GM21390 (cell line): ENCODE data around the gene ICAM5.
"Not testable (repeated sequence)": the region's sequence is repeated elsewhere in the genome, so short reads cannot be mapped to it uniquely, and the experiment has no call there.

Experiments used
- ATAC-seq: cut with Tn5 transposase; IDR thresholded peaks from one replicate; pipeline ENCODE4 v1.9.1; 2021; ENCODE audit not compliant: unreplicated experiment

ICAM5 gene

GRCh38 chr19:10289836-10290356, at the start of gene ICAM5:
Gene ICAM5, plus strand, starts transcription at chr19:10289952. Its CDS starts 92 bp downstream, at chr19:10290044.
- no peak for ATAC-seq

DNA sequence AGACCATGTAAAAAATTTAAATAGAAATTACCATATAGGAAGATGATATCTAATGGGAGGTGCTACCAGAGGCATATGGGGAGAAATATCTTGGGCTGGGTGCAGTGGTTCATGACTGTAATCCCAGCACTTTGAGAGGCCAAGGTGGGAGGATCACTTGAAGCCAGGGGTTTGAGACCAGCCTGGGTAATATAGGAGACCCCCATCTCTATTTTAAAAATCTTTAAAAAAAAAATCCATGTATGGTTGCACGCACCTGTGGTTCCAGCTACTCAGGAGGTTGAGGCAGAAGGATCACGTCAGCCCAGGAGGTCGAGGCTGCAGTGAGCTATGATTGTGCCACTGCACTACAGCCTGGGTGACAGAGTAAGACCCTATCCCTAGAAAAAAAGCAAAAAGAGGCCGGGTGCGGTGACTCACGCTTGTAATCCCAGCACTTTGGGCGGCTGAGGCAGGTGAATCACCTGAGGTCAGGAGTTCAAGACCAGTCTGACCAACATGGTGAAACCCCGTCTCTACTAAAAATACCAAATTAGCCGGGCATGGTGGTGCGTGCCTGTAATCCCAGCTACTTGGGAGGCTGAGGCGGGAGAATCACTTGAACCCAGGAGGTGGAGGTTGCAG, 47.8 kb upstream of the ICAM5 start:
- not testable (repeated sequence) for ATAC-seq

DNA sequence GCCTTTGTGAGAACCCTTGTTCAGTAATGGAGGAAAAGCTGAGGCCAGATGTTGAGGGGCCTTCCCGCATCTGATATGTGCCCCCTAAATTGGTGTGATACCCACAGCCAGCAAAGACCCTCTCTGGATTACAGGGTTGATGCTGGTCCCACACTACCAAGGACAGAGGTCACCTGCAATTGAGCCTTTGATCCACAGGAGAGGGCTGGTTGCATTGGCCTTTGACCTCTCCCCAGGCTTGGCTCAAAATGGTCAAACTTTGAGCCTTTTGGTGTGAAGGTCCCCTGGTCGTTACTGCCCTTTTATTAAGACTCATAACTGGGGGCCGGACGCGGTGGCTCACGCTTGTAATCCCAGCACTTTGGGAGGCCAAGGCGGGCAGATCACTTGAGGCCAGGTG, 46.1 kb upstream of the ICAM5 start:
- no peak for ATAC-seq

DNA sequence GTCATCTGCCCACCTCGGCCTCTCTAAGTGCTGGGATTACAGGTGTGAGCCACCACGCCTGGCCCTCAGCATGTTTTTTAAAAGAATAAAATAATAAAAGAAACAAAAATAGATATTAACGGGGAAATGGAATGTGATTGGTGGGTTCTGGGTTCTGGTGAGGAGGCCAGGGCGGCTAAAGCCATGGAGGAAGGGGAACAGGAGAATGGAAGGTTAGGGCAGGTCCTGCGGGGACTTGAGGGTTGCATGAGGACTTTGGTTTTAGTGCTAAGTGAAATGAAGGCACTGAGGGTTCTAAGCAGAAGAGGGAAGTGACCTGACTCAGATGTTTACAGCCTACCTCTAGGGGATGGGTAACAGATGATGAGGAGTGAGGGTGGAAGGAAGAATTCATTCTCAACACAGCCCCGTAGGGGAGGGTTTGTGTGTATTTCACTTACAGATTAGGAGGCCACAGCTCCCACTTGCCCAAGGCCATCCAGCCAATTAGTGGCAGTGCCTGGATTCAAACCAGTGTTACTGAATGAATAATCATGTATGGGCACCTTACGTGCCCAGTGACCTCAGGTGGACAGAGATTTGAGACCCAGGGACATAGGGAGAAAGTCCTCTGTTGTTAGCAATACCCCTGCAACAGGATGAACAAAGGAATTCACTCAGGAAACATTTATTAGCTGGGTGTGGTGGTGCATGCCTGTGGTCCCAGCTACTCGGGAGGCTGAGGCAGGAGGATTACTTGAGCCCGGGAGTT, 44.4 kb upstream of the ICAM5 start:
- no peak for ATAC-seq

DNA sequence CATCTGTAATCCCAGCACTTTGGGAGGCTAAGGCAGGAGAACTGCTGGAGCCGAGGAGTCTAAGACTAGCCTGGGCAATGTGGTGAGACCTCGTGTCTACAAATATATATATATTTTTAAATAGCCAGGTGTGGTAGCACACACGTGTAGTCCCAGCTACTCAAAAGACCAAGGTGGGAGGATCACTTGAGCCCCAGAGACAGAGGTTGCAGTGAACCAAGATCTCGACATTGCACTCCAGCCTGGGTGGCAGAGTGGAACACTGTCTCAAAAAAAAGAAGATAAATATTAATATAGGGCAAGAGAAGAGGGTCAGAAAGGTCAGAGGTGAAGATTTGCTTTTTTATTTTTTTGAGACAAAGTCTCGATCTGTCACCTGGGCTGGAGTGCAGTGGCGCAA, 43.2 kb upstream of the ICAM5 start:
- no peak for ATAC-seq

DNA sequence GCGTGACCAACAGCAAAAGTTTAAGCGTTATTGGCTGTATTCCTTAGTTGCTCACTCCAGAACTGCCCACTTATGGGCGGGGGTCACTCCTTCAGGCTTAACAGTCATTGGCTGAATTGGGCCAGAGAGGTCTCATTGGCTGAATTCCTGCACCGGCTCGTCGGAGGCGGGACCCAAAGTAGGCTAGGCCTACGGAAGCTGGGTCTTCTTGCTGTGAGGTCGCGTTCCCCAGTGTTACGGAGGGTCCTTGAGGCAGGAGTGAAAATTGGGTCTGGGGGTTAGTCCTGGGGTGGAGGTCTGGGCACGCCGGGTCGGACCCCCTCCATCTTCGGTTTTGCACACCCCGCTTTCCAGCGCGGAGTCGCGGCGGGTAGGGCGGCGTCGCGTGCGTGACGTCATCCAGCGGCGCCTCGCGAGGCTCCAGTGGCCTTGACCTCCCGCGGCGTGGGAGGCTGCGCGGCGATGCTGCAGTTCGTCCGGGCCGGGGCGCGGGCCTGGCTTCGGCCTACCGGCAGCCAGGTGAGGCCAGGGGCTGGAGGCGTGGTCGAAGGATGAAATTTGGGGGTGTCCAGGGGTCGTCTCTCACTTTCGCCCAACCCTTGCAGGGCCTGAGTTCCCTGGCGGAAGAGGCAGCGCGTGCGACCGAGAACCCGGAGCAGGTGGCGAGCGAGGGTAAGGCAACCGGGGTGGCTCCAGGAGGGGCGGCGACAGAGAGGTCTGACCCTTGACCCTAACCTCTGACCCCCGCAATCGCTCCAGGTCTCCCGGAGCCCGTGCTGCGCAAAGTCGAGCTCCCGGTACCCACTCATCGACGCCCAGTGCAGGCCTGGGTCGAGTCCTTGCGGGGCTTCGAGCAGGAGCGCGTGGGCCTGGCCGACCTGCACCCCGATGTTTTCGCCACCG, 37.7 kb upstream of the ICAM5 start, which contains the start of gene MRPL4:
TSS of gene MRPL4 (plus strand) at position 423 of the 903 bp plus-strand sequence. CDS start at position 463, 40 bp downstream.
- peak; percentile 84 for ATAC-seq

DNA sequence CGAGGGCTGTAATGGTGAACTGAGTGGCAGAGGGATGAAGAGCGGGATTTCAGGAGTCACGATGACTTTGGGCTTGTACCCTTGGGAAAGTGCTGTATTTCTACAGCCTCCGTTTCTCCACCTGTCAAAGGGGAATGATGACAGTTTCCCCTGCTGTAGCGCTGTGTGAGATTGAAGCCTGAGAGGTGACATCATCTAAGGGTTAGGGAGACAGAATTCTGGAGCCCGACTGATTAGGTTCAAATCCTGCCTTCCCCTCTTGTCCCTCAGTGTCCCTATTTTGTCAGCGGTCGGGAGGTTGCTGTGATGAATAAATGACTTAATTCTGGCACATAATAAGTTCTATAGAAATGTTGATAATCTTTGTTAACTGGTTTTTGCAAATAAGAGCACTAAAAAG, 37.0 kb upstream of the ICAM5 start:
- no peak for ATAC-seq

DNA sequence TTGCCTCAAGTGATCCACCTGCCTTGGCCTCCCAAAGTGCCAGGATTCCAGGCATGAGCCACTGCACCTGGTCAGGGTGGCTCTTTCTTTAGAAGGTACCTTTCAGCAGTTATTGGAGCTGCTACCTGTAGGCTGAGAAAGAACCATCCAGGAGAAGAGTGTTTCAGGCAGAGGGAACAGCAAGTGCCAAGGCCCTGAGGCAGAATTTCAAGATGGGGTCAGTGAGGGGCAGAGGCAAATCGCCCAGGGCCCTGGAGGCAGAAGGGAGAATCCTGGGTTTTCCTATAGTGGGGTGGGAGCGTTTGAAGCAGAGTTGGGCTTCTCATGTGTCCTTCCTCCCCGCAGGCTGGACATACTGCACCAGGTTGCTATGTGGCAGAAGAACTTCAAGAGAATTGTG, 35.5 kb upstream of the ICAM5 start:
- no peak for ATAC-seq

DNA sequence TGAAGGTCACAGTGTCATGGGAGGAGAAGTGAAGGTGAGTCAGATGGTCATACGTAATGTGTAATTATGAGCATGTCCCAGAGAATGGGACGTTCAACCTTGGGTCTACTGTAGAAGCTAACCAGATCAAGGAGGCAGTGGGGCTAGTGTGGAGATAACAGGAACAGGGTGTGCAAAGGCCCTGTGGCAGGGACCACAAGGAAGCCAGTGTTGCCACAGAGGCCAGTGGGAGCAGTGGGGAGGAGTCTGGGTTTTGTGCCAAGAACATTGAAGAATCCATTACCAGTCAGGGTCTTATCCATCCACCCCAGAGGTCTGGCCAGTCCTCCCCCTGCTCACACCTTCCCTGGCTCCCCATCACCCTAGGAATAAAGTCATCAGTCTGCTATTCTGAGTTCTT, 34.4 kb upstream of the ICAM5 start:
- no peak for ATAC-seq

GRCh38 chr19:10256551-10256950, 33.2 kb upstream of the ICAM5 start:
- no peak for ATAC-seq

GRCh38 chr19:10256970-10257615, 32.7 kb upstream of the ICAM5 start:
- no peak for ATAC-seq

- ATAC-seq: no peak
Measured at GRCh38 chr19:10258080-10258710, 31.6 kb upstream of the ICAM5 start.

DNA sequence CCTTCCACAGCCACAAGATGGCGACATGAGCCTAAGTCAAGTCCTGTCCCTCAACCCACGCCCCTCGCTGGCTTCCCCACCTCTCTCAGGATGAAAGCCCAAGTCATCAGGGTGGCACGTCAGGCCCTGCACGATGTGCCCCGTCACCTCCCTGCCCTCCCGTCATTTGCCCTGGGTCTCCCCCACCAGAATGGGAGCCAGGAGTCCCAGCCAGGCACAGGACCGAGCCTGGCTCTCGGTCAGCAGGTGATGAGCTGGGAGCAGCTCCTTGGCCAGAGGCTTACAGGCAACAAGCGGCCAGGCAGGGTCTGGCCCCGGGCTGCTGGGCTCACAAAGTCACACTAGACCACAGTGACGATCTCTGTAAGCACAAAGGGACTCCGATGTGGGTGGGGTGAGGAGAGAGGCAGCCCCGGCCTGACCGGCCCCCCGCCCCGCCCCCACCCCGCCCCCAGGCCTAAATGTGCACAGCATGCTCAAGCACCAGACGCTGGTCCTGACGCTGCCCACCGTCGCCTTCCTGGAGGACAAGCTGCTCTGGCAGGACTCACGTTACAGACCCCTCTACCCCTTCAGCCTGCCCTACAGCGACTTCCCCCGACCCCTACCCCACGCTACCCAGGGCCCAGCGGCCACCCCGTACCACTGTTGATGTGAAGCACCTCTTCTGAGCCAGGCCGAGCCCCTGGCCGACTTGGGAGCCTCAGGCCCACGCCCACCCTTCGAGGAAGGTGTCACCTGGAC, 30.4 kb upstream of the ICAM5 start:
- ATAC-seq: no peak

GRCh38 chr19:10260141-10260584, 29.6 kb upstream of the ICAM5 start:
- ATAC-seq: no peak

- ATAC-seq: no peak
Measured at GRCh38 chr19:10262771-10263170, 27.0 kb upstream of the ICAM5 start.

DNA sequence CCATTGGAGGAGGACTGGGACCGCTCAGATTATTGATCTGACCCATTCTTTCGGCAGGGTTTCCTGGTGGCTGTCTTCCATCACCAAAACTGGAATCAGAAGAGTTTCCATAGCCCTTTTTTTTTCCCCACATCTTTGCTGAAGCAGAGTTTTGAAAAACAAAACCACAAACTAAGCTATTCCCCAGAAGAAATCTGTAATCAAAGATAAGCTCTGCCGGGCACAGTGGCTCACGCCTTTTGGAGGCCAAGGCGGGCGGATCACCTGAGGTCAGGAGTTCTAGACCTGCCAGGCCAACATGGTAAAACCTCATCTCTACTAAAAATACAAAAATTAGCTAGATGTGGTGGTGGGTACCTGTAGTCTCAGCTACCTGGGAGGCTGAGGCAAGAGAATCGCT, 23.0 kb upstream of the ICAM5 start:
- ATAC-seq: no peak

DNA sequence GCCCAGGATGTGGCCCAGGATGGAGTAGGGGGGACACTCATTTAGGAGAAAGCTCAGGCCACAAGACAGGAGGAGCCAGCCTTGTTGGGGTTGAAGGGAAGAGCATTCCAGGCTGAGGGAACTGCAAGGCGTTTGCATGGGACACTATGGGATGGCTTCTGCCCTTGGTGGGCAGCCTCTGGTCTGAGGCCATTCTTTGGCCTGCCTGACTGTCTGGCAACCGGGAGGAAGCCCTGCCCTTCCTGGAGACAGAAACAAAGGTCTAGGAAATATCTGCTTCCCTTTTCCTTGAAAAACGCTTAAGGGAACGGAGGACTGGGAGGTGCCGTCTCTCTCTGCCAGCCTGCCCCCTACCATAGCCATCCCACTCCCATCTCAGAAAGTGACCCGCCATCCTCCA, 21.7 kb upstream of the ICAM5 start:
- ATAC-seq: no peak

DNA sequence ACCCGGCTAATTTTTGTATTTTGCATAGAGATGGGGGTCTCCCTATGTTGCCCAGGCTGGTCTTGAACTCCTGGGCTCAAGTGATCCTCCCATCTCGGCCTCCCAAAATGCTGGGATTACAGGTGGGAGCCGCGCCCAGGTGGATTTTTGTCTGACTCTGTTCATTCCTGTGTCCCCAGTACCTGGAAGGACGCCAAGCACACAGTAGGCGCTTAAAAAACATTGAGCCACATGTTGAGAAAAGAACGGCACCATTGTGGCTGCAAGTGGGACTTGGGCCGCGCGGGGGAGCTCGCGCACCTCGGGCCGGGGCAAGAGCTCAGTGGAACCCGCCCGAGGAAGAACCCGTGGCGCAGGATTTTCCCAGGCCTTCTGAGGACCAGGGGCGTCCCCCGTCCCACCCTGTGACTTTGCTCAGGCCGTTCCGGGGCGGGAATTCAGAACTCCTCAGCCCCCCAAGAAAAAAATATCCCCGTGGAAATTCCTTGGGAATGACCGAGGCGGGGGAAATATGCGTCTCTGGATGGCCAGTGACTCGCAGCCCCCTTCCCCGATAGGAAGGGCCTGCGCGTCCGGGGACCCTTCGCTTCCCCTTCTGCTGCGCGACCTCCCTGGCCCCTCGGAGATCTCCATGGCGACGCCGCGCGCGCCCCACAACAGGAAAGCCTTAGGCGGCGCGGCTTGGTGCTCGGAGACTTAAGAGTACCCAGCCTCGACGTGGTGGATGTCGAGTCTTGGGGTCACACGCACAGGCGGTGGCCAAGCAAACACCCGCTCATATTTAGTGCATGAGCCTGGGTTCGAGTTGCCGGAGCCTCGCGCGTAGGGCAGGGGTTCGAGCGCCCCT, 20.2 kb upstream of the ICAM5 start:
- no peak for ATAC-seq

DNA sequence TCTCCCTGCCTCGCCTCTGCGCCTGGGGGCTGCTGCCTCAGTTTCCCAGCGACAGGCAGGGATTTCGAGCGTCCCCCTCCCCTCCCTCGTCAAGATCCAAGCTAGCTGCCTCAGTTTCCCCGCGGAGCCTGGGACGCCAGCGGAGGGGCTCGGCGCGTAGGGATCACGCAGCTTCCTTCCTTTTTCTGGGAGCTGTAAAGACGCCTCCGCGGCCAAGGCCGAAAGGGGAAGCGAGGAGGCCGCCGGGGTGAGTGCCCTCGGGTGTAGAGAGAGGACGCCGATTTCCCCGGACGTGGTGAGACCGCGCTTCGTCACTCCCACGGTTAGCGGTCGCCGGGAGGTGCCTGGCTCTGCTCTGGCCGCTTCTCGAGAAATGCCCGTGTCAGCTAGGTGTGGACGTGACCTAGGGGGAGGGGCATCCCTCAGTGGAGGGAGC, 19.6 kb upstream of the ICAM5 start:
- ATAC-seq: no peak
